ENCODE measurements around the gene SIX3. TPM values are rescaled to one million over a fixed set of nuclear protein-coding genes. Genes with fewer than 3 reads are reported as not detected.
A peak's percentile ranks its signal among the peaks of the same experiment; 100 is the strongest.

The SIX3 gene
- total RNA-seq, 4 donors from 2014 or later = 0.90 TPM; not detected in 3

GRCh38 chr2:44934983-44935728 is 6.3 kb upstream of the SIX3 start:
- peaks cover 0 to 68% (median 29%) of the 10 kb centered on the region in 4 donors for H3K4me1 ChIP-seq
- whole genome bisulfite sequencing, 2 donors = 1 to 2% methylated on average over 42 to 48 of the region's 48 CpGs
- peak overlapping the region in 1 of 4 donors; percentile 8 for H3K4me3 ChIP-seq
- H3K9me3 ChIP-seq = no peaks in the 10 kb centered on the region
- H3K27me3 ChIP-seq = peaks cover 0 to 100% of the 10 kb centered on the region in 2 donors
- no peak for TF ChIP-seq EP300 (IDR thresholded peaks at IDR 0.05)
- no peaks in the 10 kb centered on the region for H3K36me3 ChIP-seq
- H3K27ac ChIP-seq = no peak overlapping the region
- DNase-seq (ENCODE audit: low spot score in 2 of 2) = no peak

- no peaks in the 10 kb centered on the region for H3K36me3 ChIP-seq
- peaks cover 0 to 70% (median 28%) of the 10 kb centered on the region in 4 donors for H3K4me1 ChIP-seq
- 4 to 6% methylated on average over 18 to 26 of the region's 27 CpGs for WGBS, 2 donors
- no peaks in the 10 kb centered on the region for H3K9me3 ChIP-seq
- peaks cover 0 to 100% of the 10 kb centered on the region in 2 donors for H3K27me3 ChIP-seq
- TF ChIP-seq POLR2A (IDR thresholded peaks at IDR 0.05) (no peak), CTCF (IDR thresholded peaks at IDR 0.05) (no peak), EP300 (IDR thresholded peaks at IDR 0.05) (no peak)
- H3K4me3 ChIP-seq = peak overlapping the region in 1 of 4 donors; percentile 8
- no peak for DNase-seq (ENCODE audit: low spot score in 2 of 2)
- H3K27ac ChIP-seq = no peak overlapping the region
Observed at GRCh38 chr2:44935729-44936098, 5.8 kb upstream of the SIX3 start.

GRCh38 chr2:44936275-44936674 is 5.2 kb upstream of the SIX3 start:
- Histone ChIP-seq H3K9me3 (no peaks in the 10 kb centered on the region), H3K4me3 (no peak overlapping the region), H3K27me3 (peaks cover 0 to 100% of the 10 kb centered on the region in 2 donors), H3K4me1 (peaks cover 0 to 75% (median 31%) of the 10 kb centered on the region in 4 donors), H3K27ac (no peak overlapping the region), H3K36me3 (no peaks in the 10 kb centered on the region)
- WGBS, 2 donors = 19 to 25% methylated on average over 6 of the region's 6 CpGs
- TF ChIP-seq EP300 (IDR thresholded peaks at IDR 0.05) (no peak), POLR2A (IDR thresholded peaks at IDR 0.05) (no peak), CTCF (IDR thresholded peaks at IDR 0.05) (no peak)
- no peak for DNase-seq (ENCODE audit: low spot score in 2 of 2)

- DNase-seq (ENCODE audit: low spot score in 2 of 2) = no peak
- TF ChIP-seq CTCF (IDR thresholded peaks at IDR 0.05) (no peak), POLR2A (IDR thresholded peaks at IDR 0.05) (no peak), EP300 (IDR thresholded peaks at IDR 0.05) (no peak)
- Histone ChIP-seq H3K4me1 (peaks cover 0 to 83% (median 32%) of the 10 kb centered on the region in 4 donors), H3K9me3 (no peaks in the 10 kb centered on the region), H3K27me3 (peaks cover 0 to 100% of the 10 kb centered on the region in 2 donors), H3K4me3 (peak overlapping the region in 1 of 4 donors; percentile 23), H3K36me3 (no peaks in the 10 kb centered on the region), H3K27ac (no peak overlapping the region)
- WGBS, 2 donors = 18 to 23% methylated on average over 18 to 22 of the region's 22 CpGs
Observed at GRCh38 chr2:44936715-44937687, 4.5 kb upstream of the SIX3 start.

- H3K27me3 ChIP-seq = peaks cover 0 to 98% of the 10 kb centered on the region in 2 donors
- H3K36me3 ChIP-seq = no peaks in the 10 kb centered on the region
- peaks cover 0 to 87% (median 35%) of the 10 kb centered on the region in 4 donors for H3K4me1 ChIP-seq
Observed at GRCh38 chr2:44937688-44938240, 3.7 kb upstream of the SIX3 start.

More at GRCh38 chr2:44937688-44938240, 3.7 kb upstream of the SIX3 start:
- TF ChIP-seq POLR2A (IDR thresholded peaks at IDR 0.05) = no peak
- no peak for TF ChIP-seq EP300 (IDR thresholded peaks at IDR 0.05)
- TF ChIP-seq CTCF (IDR thresholded peaks at IDR 0.05) = no peak
- Histone ChIP-seq H3K9me3 (no peaks in the 10 kb centered on the region), H3K27ac (no peak overlapping the region), H3K4me3 (peak overlapping the region in 1 of 4 donors; percentile 23)
- no peak for DNase-seq (ENCODE audit: low spot score in 2 of 2)
- 5 to 10% methylated on average over 16 to 19 of the region's 35 CpGs for WGBS, 2 donors
